PC-9 (cell line): Measurements from ENCODE around the gene AMACR. TPM values are rescaled to one million over a fixed set of nuclear protein-coding genes. Genes with fewer than 3 reads are reported as not detected.

Experiments used
- BruUV-seq: library from RNA; stranded (reverse); fragments of 400-500 nt; replicated peaks from 2 replicates; lab custom pipeline; 2021; lab: Mats Ljungman, UMichigan
- CTCF ChIA-PET: fragments of 300-600 bp; sonication (Branson Sonifier 250); formaldehyde crosslinking; loops from one replicate; lab custom pipeline; 2022; ENCODE audit warnings: antibody characterized with exemption; lab: Charles Lee
- POLR2A ChIA-PET: fragments of 300-600 bp; sonication (Branson Sonifier 250); formaldehyde crosslinking; loops from one replicate; lab custom pipeline; 2022; ENCODE audit warnings: antibody characterized with exemption; ENCODE audit not compliant: unreplicated experiment; lab: Charles Lee
- DNase-seq, 2 experiments: peaks; one replicate each; pipeline versions ENCODE4 v3.0.0 to v3.0.0-alpha.2; 2015 to 2022; ENCODE audit warnings: mixed read lengths in 1 of 2
- H2AFZ ChIP-seq: fragments of 200-600 bp; sonication (generic); 2 replicates; pipeline ENCODE4 v1.8.1; 2017; ENCODE audit warnings: antibody characterized with exemption
- H3F3A ChIP-seq: fragments of 200-600 bp; sonication (generic); 2 replicates; pipeline ENCODE4 v1.8.1; 2017; ENCODE audit warnings: antibody characterized with exemption, mild to moderate bottlenecking, low read depth; ENCODE audit not compliant: insufficient read depth
- H3K27ac ChIP-seq: fragments of 200-600 bp; sonication (generic); 2 replicates; pipeline ENCODE4 v1.6.1; 2016; ENCODE audit warnings: mixed run types
- H3K27me3 ChIP-seq: fragments of 200-600 bp; sonication (generic); 2 replicates; pipeline ENCODE4 v1.6.1; 2016; ENCODE audit warnings: low read depth, mixed run types; ENCODE audit not compliant: insufficient read depth
- H3K36me3 ChIP-seq: fragments of 200-600 bp; sonication (generic); 2 replicates; pipeline ENCODE4 v1.6.1; 2016; ENCODE audit warnings: low read depth, mixed run types
- H3K4me1 ChIP-seq: fragments of 200-600 bp; sonication (generic); replicated peaks from 2 replicates; pipeline ENCODE4 v1.6.1; 2016; ENCODE audit warnings: mixed run types; ENCODE audit not compliant: insufficient read depth
- H3K4me2 ChIP-seq: fragments of 200-600 bp; sonication (generic); 2 replicates; pipeline ENCODE4 v1.6.1; 2017; ENCODE audit warnings: mixed run types
- H3K4me3 ChIP-seq: fragments of 200-600 bp; sonication (generic); 2 replicates; pipeline ENCODE4 v1.6.1; 2016; ENCODE audit warnings: mixed run types
- H3K79me2 ChIP-seq: fragments of 200-600 bp; sonication (generic); 2 replicates; pipeline ENCODE4 v1.6.1; 2017; ENCODE audit warnings: low read depth, mixed run types
- H3K9me2 ChIP-seq: fragments of 200-600 bp; sonication (generic); 2 replicates; pipeline ENCODE4 v1.8.1; 2017; ENCODE audit warnings: mild to moderate bottlenecking; ENCODE audit not compliant: insufficient read depth
- H3K9me3 ChIP-seq: fragments of 200-600 bp; sonication (generic); 2 replicates; pipeline ENCODE4 v1.8.1; 2016; ENCODE audit warnings: low read depth; ENCODE audit not compliant: insufficient read depth
- H4K20me1 ChIP-seq: fragments of 200-600 bp; sonication (generic); 2 replicates; pipeline ENCODE4 v1.8.1; 2017; ENCODE audit not compliant: insufficient read depth
- CTCF ChIP-seq: fragments of 200-600 bp; sonication (generic); conservative IDR thresholded peaks from 2 replicates; pipeline ENCODE4 v1.6.1; 2017; ENCODE audit warnings: mixed run types, antibody characterized with exemption, mild to moderate bottlenecking, moderate library complexity
- EZH2 ChIP-seq: fragments of 200-600 bp; sonication (generic); IDR thresholded peaks from 2 replicates; pipeline ENCODE4 v1.8.0; 2017; ENCODE audit warnings: antibody characterized with exemption, low read depth
- intact Hi-C: fragments of 100-400 bp; cut with micrococcal nuclease; formaldehyde crosslinking; loops from one replicate; pipeline ENCODE4 v1.10.0; 2022; ENCODE audit not compliant: unreplicated experiment
- total RNA-seq: library from RNA; stranded (reverse); gene quantifications from 2 replicates; pipeline ENCODE4 v1.2.3, GENCODE V29; 2021

Gene AMACR
- total RNA-seq, 1 experiment from 2014 or later = 31.2 TPM

- H3K9me3 ChIP-seq = no peaks in the 10 kb centered on the region
- no peaks in the 10 kb centered on the region for H3K27me3 ChIP-seq
- no peaks in the 10 kb centered on the region for H3K36me3 ChIP-seq
- H3K27ac ChIP-seq = no peak overlapping the region
- CTCF ChIA-PET = interaction anchor here (1.0 kb wide), 1 partner anchor 289 kb away, joined by 3 read pairs; no protein-coding TSS in a partner anchor
- intact Hi-C loops = loop anchor here (10.0 kb wide), 2 partner anchors 204 to 384 kb away; no protein-coding TSS in a partner anchor
- H2AFZ ChIP-seq = no peak overlapping the region
- no TSS peak for BruUV-seq
- TF ChIP-seq CTCF = no peak
- TF ChIP-seq EZH2 = no peak
- H3K4me3 ChIP-seq = no peak overlapping the region
- peaks cover 8% of the 10 kb centered on the region for H3K4me1 ChIP-seq
- H3K9me2 ChIP-seq = no peaks in the 10 kb centered on the region
- DNase-seq = no peak
- POLR2A ChIA-PET = no interaction called here
- H3K4me2 ChIP-seq = no peak overlapping the region
- no peaks in the 10 kb centered on the region for H4K20me1 ChIP-seq
- no peaks in the 10 kb centered on the region for H3K79me2 ChIP-seq
- peaks cover 5% of the 10 kb centered on the region for H3F3A ChIP-seq
These were observed 69.0 kb downstream of the AMACR start for GRCh38 chr5:33938881-33939280.

GRCh38 chr5:33938507-33938796, 69.4 kb downstream of the AMACR start:
- CTCF ChIA-PET = interaction anchor here (0.6 kb wide), 1 partner anchor 469 kb away, joined by 9 read pairs; no protein-coding TSS in a partner anchor
- no peaks in the 10 kb centered on the region for H4K20me1 ChIP-seq

GRCh38 chr5:33937707-33938506, 69.9 kb downstream of the AMACR start:
- Histone ChIP-seq H3F3A (peaks cover 5% of the 10 kb centered on the region), H4K20me1 (no peaks in the 10 kb centered on the region), H3K4me1 (peaks cover 14% of the 10 kb centered on the region), H3K27ac (no peak overlapping the region), H3K36me3 (no peaks in the 10 kb centered on the region), H3K4me3 (no peak overlapping the region), H3K9me3 (peaks cover 5% of the 10 kb centered on the region; the same call in 1 of the 2 replicates), H2AFZ (no peak overlapping the region), H3K79me2 (no peaks in the 10 kb centered on the region), H3K9me2 (no peaks in the 10 kb centered on the region), H3K4me2 (no peak overlapping the region), H3K27me3 (no peaks in the 10 kb centered on the region)
- no TSS peak for BruUV-seq
- CTCF ChIA-PET = interaction anchor here (0.6 kb wide), 1 partner anchor 469 kb away, joined by 9 read pairs; no protein-coding TSS in a partner anchor
- POLR2A ChIA-PET = no interaction called here
- no peak for DNase-seq
- TF ChIP-seq CTCF = no peak
- no peak for TF ChIP-seq EZH2
- intact Hi-C loops = loop anchor here (10.0 kb wide), 2 partner anchors 203 to 383 kb away; no protein-coding TSS in a partner anchor

More at GRCh38 chr5:33938507-33938796, 69.4 kb downstream of the AMACR start:
- intact Hi-C loops = loop anchor here (10.0 kb wide), 2 partner anchors 204 to 384 kb away; no protein-coding TSS in a partner anchor
- no TSS peak for BruUV-seq
- Histone ChIP-seq H3K4me2 (no peak overlapping the region), H3K9me2 (no peaks in the 10 kb centered on the region), H3K9me3 (no peaks in the 10 kb centered on the region), H2AFZ (no peak overlapping the region), H3K27ac (no peak overlapping the region), H3K27me3 (no peaks in the 10 kb centered on the region), H3K4me3 (no peak overlapping the region), H3F3A (peaks cover 5% of the 10 kb centered on the region), H3K36me3 (no peaks in the 10 kb centered on the region), H3K4me1 (peaks cover 12% of the 10 kb centered on the region), H3K79me2 (no peaks in the 10 kb centered on the region)
- POLR2A ChIA-PET = no interaction called here
- DNase-seq = no peak
- TF ChIP-seq EZH2 (no peak), CTCF (no peak)
